Neuron (in vitro differentiated cells): Measurements from ENCODE around the gene RIPOR2.
"Not testable (repeated sequence)": the region's sequence is repeated elsewhere in the genome, so short reads cannot be mapped to it uniquely, and the experiment has no call there.

Source experiments
- H2AFZ ChIP-seq: one replicate; pipeline ENCODE4 v1.6.1; 2013; ENCODE audit warnings: low read depth, mild to moderate bottlenecking, inconsistent platforms, low read length, moderate library complexity
- H3K27me3 ChIP-seq: one replicate; pipeline ENCODE4 v1.6.1; 2013; ENCODE audit warnings: low read length; ENCODE audit not compliant: insufficient read depth
- H3K36me3 ChIP-seq: one replicate; pipeline ENCODE4 v1.6.1; 2013; ENCODE audit warnings: low read length; ENCODE audit not compliant: insufficient read depth
- H3K4me1 ChIP-seq: one replicate; pipeline ENCODE4 v1.6.1; 2013; ENCODE audit warnings: low read length; ENCODE audit not compliant: insufficient read depth
- H3K4me3 ChIP-seq: 2 replicates; pipeline ENCODE4 v1.5.1; 2013; ENCODE audit warnings: mild to moderate bottlenecking, low read length, moderate library complexity
- H3K9me3 ChIP-seq: one replicate; pipeline ENCODE4 v1.6.1; 2013; ENCODE audit warnings: low read length

RIPOR2 gene

GRCh38 chr6:24914082-24914481, 21.7 kb downstream of the RIPOR2 start:
- H3K4me3 ChIP-seq, H2AFZ ChIP-seq, H3K27me3 ChIP-seq, H3K9me3 ChIP-seq, H3K36me3 ChIP-seq: not testable (repeated sequence)
- peaks cover 35% of the 10 kb centered on the region for H3K4me1 ChIP-seq

DNA sequence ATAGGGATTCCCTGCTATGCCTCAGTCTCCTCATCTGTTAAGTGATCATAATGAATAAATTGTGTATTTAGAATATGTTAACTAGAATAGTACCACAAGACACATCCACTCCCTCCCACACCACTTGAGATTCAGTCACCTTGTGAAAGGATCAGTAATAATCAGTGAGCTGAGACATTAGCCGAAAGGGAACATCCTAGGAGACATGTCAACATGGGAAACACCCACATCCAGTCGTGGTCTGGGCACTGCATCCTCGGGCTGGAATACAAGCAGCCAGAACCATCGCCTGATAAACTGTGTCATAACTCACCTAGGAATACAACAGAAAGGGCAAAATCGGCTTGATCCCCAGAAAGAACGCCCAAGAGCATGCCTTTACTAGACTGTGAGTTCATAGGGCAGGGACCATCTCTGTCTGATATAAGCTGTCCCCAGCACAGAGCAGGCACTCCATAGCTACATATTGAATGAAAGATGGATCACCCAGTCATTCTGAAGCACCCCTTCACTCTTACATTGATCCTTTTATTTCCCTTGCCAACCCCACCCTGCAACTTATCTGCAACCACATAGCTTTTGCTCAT, 23.9 kb downstream of the RIPOR2 start:
- peak overlapping the region; percentile 61 for H3K4me3 ChIP-seq
- H3K9me3 ChIP-seq, result no peaks in the 10 kb centered on the region
- H3K27me3 ChIP-seq, result no peaks in the 10 kb centered on the region
- H2AFZ ChIP-seq, result no peak overlapping the region
- H3K36me3 ChIP-seq, result no peaks in the 10 kb centered on the region
- peaks cover 45% of the 10 kb centered on the region for H3K4me1 ChIP-seq

- H3K36me3 ChIP-seq, result no peaks in the 10 kb centered on the region
- H3K9me3 ChIP-seq, result no peaks in the 10 kb centered on the region
- H3K27me3 ChIP-seq, result no peaks in the 10 kb centered on the region
- peak overlapping the region; percentile 27 for H2AFZ ChIP-seq
- H3K4me3 ChIP-seq, result peak overlapping the region; percentile 61
- H3K4me1 ChIP-seq, result peaks cover 45% of the 10 kb centered on the region
Measured at GRCh38 chr6:24910961-24911725, 24.6 kb downstream of the RIPOR2 start.

DNA sequence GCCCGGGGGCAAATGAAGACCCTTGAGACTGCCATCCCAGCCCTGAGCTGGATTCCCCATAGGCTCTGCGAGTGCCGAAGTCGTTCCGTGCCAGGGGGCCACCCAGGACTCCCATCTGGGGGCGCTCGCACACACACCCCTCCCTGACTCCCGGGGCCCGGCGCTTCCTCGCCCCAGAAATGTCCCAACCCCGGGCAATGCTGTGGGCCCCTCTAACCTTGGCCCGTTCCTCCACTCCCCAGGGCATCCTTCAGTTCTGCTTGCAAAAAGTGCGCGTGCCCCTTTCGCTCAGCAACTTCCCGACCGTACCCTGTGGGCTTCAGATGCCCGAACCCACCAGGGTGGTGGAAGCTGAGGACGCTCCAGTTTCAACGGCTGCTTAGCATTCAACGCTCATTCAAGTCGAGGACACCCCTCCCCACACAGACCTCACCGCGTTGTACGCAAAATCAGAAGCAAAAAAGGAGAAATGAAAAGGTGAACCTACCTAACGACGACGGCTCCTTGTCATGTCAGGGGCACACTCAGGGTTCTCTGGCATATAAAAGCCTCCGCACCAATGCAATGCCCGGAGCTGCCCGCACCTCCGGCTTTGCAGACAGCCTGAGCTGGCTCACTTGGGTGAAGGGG, 25.3 kb downstream of the RIPOR2 start:
- Histone ChIP-seq H3K4me1 (peaks cover 45% of the 10 kb centered on the region), H3K4me3 (peak overlapping the region; percentile 61)

DNA sequence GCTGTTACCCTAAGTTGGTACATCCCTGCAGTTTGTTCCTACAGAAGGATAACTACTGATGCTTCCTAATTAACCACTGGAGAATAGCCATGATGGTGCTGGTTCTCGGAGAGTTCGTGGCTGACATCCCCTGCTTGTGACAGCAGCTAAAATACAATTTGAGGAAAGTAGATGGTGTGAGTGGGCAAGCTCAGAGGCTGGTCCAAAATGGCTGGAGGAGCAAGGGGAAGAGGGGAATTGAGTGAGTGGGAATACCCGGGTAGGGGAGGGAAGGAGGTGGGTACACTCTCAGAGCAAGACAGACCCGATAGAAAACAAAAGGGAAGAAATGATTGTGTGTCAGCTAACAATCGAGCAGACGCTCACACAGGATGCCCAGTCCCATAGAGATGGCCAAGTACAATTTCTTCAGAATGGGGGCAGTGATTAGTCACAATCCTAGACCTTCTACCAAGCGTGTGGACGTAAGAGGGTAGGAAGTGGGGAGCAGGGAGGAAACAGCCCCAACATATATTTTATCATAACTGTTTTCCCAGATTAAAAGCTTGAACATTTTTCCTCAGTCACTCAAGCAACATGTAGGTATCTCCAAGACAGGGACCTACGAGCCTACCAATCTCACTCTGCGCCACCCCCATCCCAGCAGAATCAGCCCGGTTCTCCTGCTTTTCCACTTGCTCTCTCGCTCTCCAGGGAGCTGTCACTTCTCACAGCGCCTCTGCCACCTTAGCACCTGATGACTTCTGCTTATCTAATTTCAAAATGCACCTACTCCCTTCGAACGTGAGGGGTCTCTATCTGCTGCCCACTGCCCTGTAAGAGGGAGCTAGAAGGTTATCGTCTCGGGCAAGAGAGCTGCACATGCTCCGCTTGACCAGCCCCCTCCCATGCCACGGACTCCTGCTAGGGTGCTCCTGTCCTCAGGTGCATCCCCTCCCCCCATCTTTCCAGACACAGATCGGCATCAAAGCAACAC, 26.2 kb downstream of the RIPOR2 start:
- H3K4me3 ChIP-seq, result peak overlapping the region; percentile 61
- H3K4me1 ChIP-seq, result peaks cover 45% of the 10 kb centered on the region
- H3K9me3 ChIP-seq, result peaks cover 5% of the 10 kb centered on the region
- no peaks in the 10 kb centered on the region for H3K36me3 ChIP-seq
- H2AFZ ChIP-seq, result no peak overlapping the region
- no peaks in the 10 kb centered on the region for H3K27me3 ChIP-seq

More for the DNA sequence above, 25.3 kb downstream of the RIPOR2 start:
- Histone ChIP-seq H2AFZ (peak overlapping the region; percentile 27), H3K9me3 (peaks cover 5% of the 10 kb centered on the region), H3K27me3 (no peaks in the 10 kb centered on the region), H3K36me3 (no peaks in the 10 kb centered on the region)

DNA sequence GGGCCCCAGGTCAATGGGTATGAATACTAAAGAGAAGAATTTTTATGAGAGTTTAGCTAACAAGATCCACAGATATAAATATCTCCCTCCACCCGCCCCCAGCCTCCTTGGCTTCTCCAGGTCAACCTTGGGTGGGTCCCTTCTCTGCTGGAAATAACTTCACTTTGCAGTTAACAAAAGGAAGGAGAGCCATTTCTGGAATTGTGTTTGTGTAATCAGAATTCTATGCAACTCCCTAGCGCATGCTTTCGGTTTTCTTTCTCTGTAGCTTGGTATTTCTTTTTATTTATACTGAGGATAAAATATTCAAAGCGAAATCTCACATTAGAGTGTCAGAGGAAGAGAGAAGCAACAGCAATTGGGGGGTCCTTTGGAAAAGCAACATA, 27.1 kb downstream of the RIPOR2 start:
- H3K27me3 ChIP-seq, result no peaks in the 10 kb centered on the region
- peaks cover 7% of the 10 kb centered on the region for H3K9me3 ChIP-seq
- H3K4me3 ChIP-seq, result no peak overlapping the region
- peak overlapping the region; percentile 11 for H2AFZ ChIP-seq
- no peaks in the 10 kb centered on the region for H3K36me3 ChIP-seq
- peaks cover 45% of the 10 kb centered on the region for H3K4me1 ChIP-seq

DNA sequence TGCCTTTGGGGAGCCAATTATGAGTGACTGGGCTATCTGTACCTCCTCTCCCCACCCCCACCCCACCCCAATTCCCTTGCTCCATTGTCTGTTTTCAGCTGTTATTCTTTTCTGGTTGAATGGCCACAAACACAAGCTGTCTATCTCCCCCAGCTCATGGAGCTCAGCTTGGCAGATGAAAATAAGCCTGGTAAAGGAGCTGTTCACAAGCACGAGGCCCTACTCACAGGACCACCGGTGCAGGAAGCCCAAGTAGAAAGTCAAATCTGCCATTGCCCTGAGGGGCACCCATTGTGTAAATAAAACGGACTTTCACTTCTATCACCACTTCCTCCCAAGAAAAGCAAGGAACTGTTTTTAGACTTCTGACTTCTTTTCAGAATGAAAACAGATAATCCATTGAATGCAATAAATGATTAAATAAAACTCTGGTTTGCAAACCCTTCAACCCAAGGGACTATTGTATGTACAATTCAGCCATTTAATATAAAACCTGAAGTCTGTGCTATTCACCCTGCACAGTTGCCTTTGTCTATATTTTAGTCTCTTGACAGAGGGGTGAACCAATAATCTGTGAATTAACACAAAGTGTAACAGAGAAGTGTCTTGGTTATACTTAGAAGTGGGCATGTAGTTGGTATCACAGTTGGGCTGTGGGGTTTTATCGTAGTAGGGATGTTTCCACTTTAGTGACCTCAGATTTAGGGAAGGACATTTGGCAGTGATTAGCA, 27.7 kb downstream of the RIPOR2 start:
- Histone ChIP-seq H3K4me1 (peaks cover 45% of the 10 kb centered on the region), H3K27me3 (no peaks in the 10 kb centered on the region), H3K9me3 (peaks cover 7% of the 10 kb centered on the region), H3K4me3 (no peak overlapping the region), H2AFZ (no peak overlapping the region), H3K36me3 (no peaks in the 10 kb centered on the region)

DNA sequence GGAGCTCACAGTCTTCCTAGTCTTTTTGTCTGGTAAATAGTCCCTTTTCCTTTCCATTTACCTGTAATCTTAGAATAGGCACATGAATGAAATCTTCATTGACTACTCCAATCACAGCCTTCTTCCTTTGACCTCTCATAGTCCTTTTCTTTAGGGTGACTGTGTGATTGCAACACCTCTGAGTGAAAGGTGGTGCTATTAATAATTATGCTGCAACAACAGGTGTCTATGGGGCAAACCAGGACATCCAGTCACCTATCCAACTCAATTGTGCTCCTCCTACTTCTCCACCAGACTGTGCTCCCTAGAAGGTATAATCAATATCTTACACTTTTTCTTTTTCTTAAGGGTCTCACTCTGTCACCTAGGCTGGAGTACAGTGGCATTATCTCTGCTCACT, 29.4 kb downstream of the RIPOR2 start:
- Histone ChIP-seq H3K9me3 (peaks cover 7% of the 10 kb centered on the region), H3K27me3 (no peaks in the 10 kb centered on the region), H2AFZ (no peak overlapping the region), H3K36me3 (no peaks in the 10 kb centered on the region), H3K4me1 (peaks cover 37% of the 10 kb centered on the region), H3K4me3 (no peak overlapping the region)

GRCh38 chr6:24905483-24905882, 30.3 kb downstream of the RIPOR2 start:
- H3K4me3 ChIP-seq, result no peak overlapping the region

GRCh38 chr6:24903681-24904080, 32.1 kb downstream of the RIPOR2 start:
- Histone ChIP-seq H3K4me3 (no peak overlapping the region), H2AFZ (no peak overlapping the region), H3K4me1 (peaks cover 20% of the 10 kb centered on the region), H3K9me3 (peaks cover 7% of the 10 kb centered on the region), H3K27me3 (no peaks in the 10 kb centered on the region), H3K36me3 (no peaks in the 10 kb centered on the region)

More at GRCh38 chr6:24905483-24905882, 30.3 kb downstream of the RIPOR2 start:
- H2AFZ ChIP-seq, result no peak overlapping the region
- peaks cover 7% of the 10 kb centered on the region for H3K9me3 ChIP-seq
- H3K27me3 ChIP-seq, result no peaks in the 10 kb centered on the region
- peaks cover 32% of the 10 kb centered on the region for H3K4me1 ChIP-seq
- H3K36me3 ChIP-seq, result no peaks in the 10 kb centered on the region

DNA sequence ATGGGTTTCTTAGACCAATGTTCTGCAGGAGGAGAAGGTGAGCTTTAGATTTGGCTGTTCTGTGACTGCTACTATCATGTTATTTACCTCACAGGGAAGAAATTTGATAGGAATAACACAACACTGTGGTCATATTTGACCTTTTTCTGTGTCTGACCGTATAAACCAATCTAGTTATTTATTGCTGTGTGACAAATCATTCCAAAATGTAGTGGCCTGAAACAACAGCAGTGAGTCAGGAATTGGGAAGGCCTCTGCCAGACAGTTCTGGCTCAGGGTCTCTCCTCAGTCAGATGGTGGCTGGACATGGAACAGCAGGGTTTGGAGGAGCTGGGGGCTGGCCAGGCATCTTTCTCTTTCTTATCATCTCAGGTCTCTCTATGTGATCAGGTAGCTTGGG, 33.0 kb downstream of the RIPOR2 start:
- no peak overlapping the region for H2AFZ ChIP-seq
- peaks cover 15% of the 10 kb centered on the region for H3K4me1 ChIP-seq
- no peaks in the 10 kb centered on the region for H3K36me3 ChIP-seq
- H3K27me3 ChIP-seq, result no peaks in the 10 kb centered on the region
- H3K9me3 ChIP-seq, result peaks cover 7% of the 10 kb centered on the region
- H3K4me3 ChIP-seq, result no peak overlapping the region

DNA sequence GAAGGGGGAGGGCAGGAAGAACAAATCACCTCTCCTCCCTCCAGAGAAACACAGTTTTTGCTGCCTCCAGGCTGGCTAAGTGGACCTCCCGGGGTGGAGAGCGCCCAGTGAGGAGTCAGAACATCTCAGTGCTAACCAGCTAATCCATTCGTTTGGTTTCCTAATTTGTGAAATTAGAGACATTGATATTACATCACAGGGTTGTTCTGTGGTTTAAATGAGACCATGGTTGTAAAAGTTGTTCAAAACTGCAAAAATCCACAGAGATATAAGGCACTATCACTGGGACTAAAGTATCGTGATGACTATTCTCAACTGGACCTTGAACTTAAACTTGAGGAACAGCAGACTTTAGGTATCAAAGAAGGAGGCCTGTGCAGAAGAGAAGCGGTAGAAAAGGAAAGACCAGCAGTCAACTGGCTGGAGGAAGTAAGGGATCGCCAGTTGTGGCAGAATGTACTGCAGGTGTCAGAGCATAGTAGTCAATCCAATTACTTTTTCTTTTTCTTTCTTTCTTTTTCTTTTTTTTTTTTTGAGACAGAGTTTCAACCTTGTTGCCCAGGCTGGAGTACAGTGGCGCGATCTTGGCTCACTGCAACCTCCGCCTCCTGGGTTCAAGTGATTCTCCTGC, 33.9 kb downstream of the RIPOR2 start:
- no peaks in the 10 kb centered on the region for H3K27me3 ChIP-seq
- no peak overlapping the region for H2AFZ ChIP-seq
- H3K9me3 ChIP-seq, result peaks cover 7% of the 10 kb centered on the region
- no peak overlapping the region for H3K4me3 ChIP-seq
- peaks cover 10% of the 10 kb centered on the region for H3K4me1 ChIP-seq
- no peaks in the 10 kb centered on the region for H3K36me3 ChIP-seq
